GM23338 (cell line): ENCODE results near the gene EXOC4.

Experiments used
- CREB1 ChIP-seq: fragments of 250-450 bp; sonication (Bioruptor Pico); IDR thresholded peaks from 2 replicates; pipeline ENCODE4 v1.5.0; 2020; ENCODE audit warnings: low read depth, mild to moderate bottlenecking, moderate library complexity
- CTCF ChIP-seq, 2 experiments: fragments of 200-600 bp in 1 of 2; sonication (generic) in 1 of 2; conservative IDR thresholded peaks; 2 replicates each; pipeline versions ENCODE4 v1.5.1 to v1.6.1; 2016 to 2017; ENCODE audit warnings: antibody characterized with exemption in 2 of 2, low read depth in 2 of 2, mild to moderate bottlenecking in 2 of 2, moderate library complexity in 1 of 2
- ETS1 ChIP-seq: IDR thresholded peaks from 2 replicates; pipeline ENCODE4 v1.6.1; 2016; ENCODE audit warnings: antibody characterized with exemption
- EZH2 ChIP-seq: fragments of 200-600 bp; sonication (generic); IDR thresholded peaks from one replicate; pipeline ENCODE4 v1.8.0; 2017; ENCODE audit warnings: antibody characterized with exemption, mild to moderate bottlenecking, low read depth; ENCODE audit not compliant: unreplicated experiment
- EZH2phosphoT487 ChIP-seq: fragments of 200-600 bp; sonication (generic); IDR thresholded peaks from one replicate; pipeline ENCODE4 v1.8.1; 2018; ENCODE audit warnings: antibody characterized with exemption; ENCODE audit not compliant: unreplicated experiment
- JUNB ChIP-seq: IDR thresholded peaks from one replicate; pipeline ENCODE4 v1.6.1; 2016; ENCODE audit warnings: antibody characterized with exemption; ENCODE audit not compliant: unreplicated experiment
- NANOG ChIP-seq: IDR thresholded peaks from 2 replicates; pipeline ENCODE4 v1.6.1; 2016; ENCODE audit warnings: antibody characterized with exemption, borderline replicate concordance
- POLR2AphosphoS5 ChIP-seq: IDR thresholded peaks from 2 replicates; pipeline ENCODE4 v1.6.1; 2016; ENCODE audit warnings: antibody characterized with exemption, low read depth
- REST ChIP-seq: IDR thresholded peaks from one replicate; pipeline ENCODE4 v1.6.1; 2018; ENCODE audit warnings: antibody characterized with exemption; ENCODE audit not compliant: unreplicated experiment
- STAT1 ChIP-seq: IDR thresholded peaks from one replicate; pipeline ENCODE4 v1.6.1; 2016; ENCODE audit warnings: antibody characterized with exemption; ENCODE audit not compliant: unreplicated experiment
- ZNF462 ChIP-seq: fragments of 250-450 bp; sonication (Bioruptor Pico); IDR thresholded peaks from 2 replicates; pipeline ENCODE4 v1.5.0; 2020; ENCODE audit warnings: mild to moderate bottlenecking, moderate library complexity

- TF ChIP-seq CTCF (conservative IDR thresholded peaks at IDR 0.05; ENCODE audit: low read depth in 2 of 2) (no peak), POLR2AphosphoS5 (no peak), EZH2 (no peak), EZH2phosphoT487 (no peak), ETS1 (no peak), NANOG (no peak), REST (no peak), CREB1 (CRISPR knock-in tag) (no peak), STAT1 (no peak), JUNB (no peak), ZNF462 (CRISPR knock-in tag) (no peak)
Measured at GRCh38 chr7:133850497-133851280, 597.8 kb downstream of the EXOC4 start.
